Osteoblast (primary cell): Measurements from ENCODE around the gene TNS3. TPM values are rescaled to one million over a fixed set of nuclear protein-coding genes. Genes with fewer than 3 reads are reported as not detected.

Experiments used
- DNase-seq: peaks from one replicate; pipeline ENCODE4 v3.0.0; 2011; ENCODE audit warnings: low spot score, mixed read lengths; ENCODE audit not compliant: insufficient read length; ENCODE audit errors: missing footprints
- H2AFZ ChIP-seq: 2 replicates; pipeline ENCODE4 v1.6.0; 2011; ENCODE audit warnings: mild to moderate bottlenecking, low read length
- H3K27ac ChIP-seq: 2 replicates; pipeline ENCODE4 v1.5.1; 2011; ENCODE audit warnings: mild to moderate bottlenecking, low read depth, low read length, moderate library complexity
- H3K27me3 ChIP-seq: 2 replicates; pipeline ENCODE4 v1.6.0; 2012; ENCODE audit warnings: mild to moderate bottlenecking, control low read depth, inconsistent platforms, low read length, moderate library complexity; ENCODE audit not compliant: insufficient read depth
- H3K36me3 ChIP-seq: 2 replicates; pipeline ENCODE4 v1.5.1; 2011; ENCODE audit warnings: mild to moderate bottlenecking, low read length, control low read depth, moderate library complexity; ENCODE audit not compliant: insufficient read depth
- H3K4me1 ChIP-seq: 2 replicates; pipeline ENCODE4 v1.5.1; 2011; ENCODE audit warnings: mild to moderate bottlenecking, low read length, control low read depth, moderate library complexity; ENCODE audit not compliant: insufficient read depth
- H3K4me2 ChIP-seq: 2 replicates; pipeline ENCODE4 v1.6.0; 2011; ENCODE audit warnings: mild to moderate bottlenecking, low read length; ENCODE audit not compliant: insufficient read depth
- H3K4me3 ChIP-seq: fragments of 200-600 bp; sonication (generic); 3 replicates; pipeline ENCODE4 v1.5.1; 2012; ENCODE audit warnings: mild to moderate bottlenecking, low read length, inconsistent platforms; ENCODE audit not compliant: insufficient read depth
- H3K79me2 ChIP-seq: 2 replicates; pipeline ENCODE4 v1.6.0; 2012; ENCODE audit warnings: mild to moderate bottlenecking, low read length, control low read depth, inconsistent platforms; ENCODE audit not compliant: insufficient read depth
- H3K9me3 ChIP-seq: 2 replicates; pipeline ENCODE4 v1.5.1; 2011; ENCODE audit warnings: low read depth, low read length, control low read depth
- H4K20me1 ChIP-seq: 2 replicates; pipeline ENCODE4 v1.6.0; 2012; ENCODE audit warnings: mild to moderate bottlenecking, low read length, control low read depth; ENCODE audit not compliant: insufficient read depth
- CTCF ChIP-seq: IDR thresholded peaks from 2 replicates; pipeline ENCODE4 v1.5.1; 2011; ENCODE audit warnings: mild to moderate bottlenecking, low read depth, low read length, moderate library complexity; ENCODE audit errors: extremely low read depth
- total RNA-seq: library from RNA; depleted of rRNA; stranded (reverse); fragments of >200 nt; gene quantifications from 2 replicates; pipeline ENCODE4 v1.2.3, GENCODE V29; 2012

Gene TNS3
- total RNA-seq, 1 donor: 67.3 TPM

- no peak overlapping the region for H3K4me2 ChIP-seq
- H3K4me1 ChIP-seq: peaks cover 39% of the 10 kb centered on the region
- peaks cover 42% of the 10 kb centered on the region for H4K20me1 ChIP-seq
- no peaks in the 10 kb centered on the region for H3K27me3 ChIP-seq
- H3K27ac ChIP-seq: no peak overlapping the region
- no peaks in the 10 kb centered on the region for H3K79me2 ChIP-seq
- DNase-seq: no peak
- peaks cover 39% of the 10 kb centered on the region for H3K36me3 ChIP-seq
- H3K4me3 ChIP-seq: no peak overlapping the region
- no peaks in the 10 kb centered on the region for H3K9me3 ChIP-seq
- H2AFZ ChIP-seq: no peak overlapping the region
- TF ChIP-seq CTCF: no peak
Observed at GRCh38 chr7:47406801-47407129, 175.1 kb downstream of the TNS3 start.

GRCh38 chr7:47405921-47406800, 175.8 kb downstream of the TNS3 start:
- peaks cover 47% of the 10 kb centered on the region for H4K20me1 ChIP-seq
- no peaks in the 10 kb centered on the region for H3K27me3 ChIP-seq
- no peak overlapping the region for H3K4me3 ChIP-seq
- no peak for TF ChIP-seq CTCF
- no peak overlapping the region for H2AFZ ChIP-seq
- peaks cover 38% of the 10 kb centered on the region for H3K36me3 ChIP-seq
- peak overlapping the region; percentile 44 for H3K27ac ChIP-seq
- H3K9me3 ChIP-seq: no peaks in the 10 kb centered on the region
- peak; percentile 65 for DNase-seq
- peak overlapping the region; percentile 20 for H3K4me2 ChIP-seq
- no peaks in the 10 kb centered on the region for H3K79me2 ChIP-seq
- peaks cover 39% of the 10 kb centered on the region for H3K4me1 ChIP-seq

GRCh38 chr7:47405286-47405904, 176.5 kb downstream of the TNS3 start:
- H3K4me2 ChIP-seq: peak overlapping the region; percentile 20

More at GRCh38 chr7:47405286-47405904, 176.5 kb downstream of the TNS3 start:
- Histone ChIP-seq H3K79me2 (no peaks in the 10 kb centered on the region), H3K27ac (peak overlapping the region; percentile 44), H3K27me3 (no peaks in the 10 kb centered on the region), H3K4me3 (no peak overlapping the region), H3K4me1 (peaks cover 39% of the 10 kb centered on the region), H3K9me3 (no peaks in the 10 kb centered on the region), H2AFZ (no peak overlapping the region), H4K20me1 (peaks cover 51% of the 10 kb centered on the region), H3K36me3 (peaks cover 42% of the 10 kb centered on the region)
- TF ChIP-seq CTCF: no peak
- DNase-seq: no peak
